Type B pancreatic cell (in vitro differentiated cells): ENCODE data around the gene PNLDC1. TPM values are rescaled to one million over a fixed set of nuclear protein-coding genes. Genes with fewer than 3 reads are reported as not detected.

Experiments
- DNase-seq: peaks from one replicate; pipeline ENCODE4 v3.0.0; 2021; ENCODE audit warnings: mixed read lengths; ENCODE audit not compliant: unreplicated experiment; ENCODE audit errors: extremely low spot score
- H3K27ac Mint-ChIP-seq: 2 replicates; pipeline ENCODE4 v1.8.0; 2021; ENCODE audit warnings: mild to moderate bottlenecking, mixed read lengths
- H3K27me3 Mint-ChIP-seq: 2 replicates; pipeline ENCODE4 v1.8.0; 2021; ENCODE audit warnings: mixed read lengths
- H3K36me3 Mint-ChIP-seq: 2 replicates; pipeline ENCODE4 v1.8.0; 2021; ENCODE audit warnings: mixed read lengths
- H3K4me1 Mint-ChIP-seq: one replicate; pipeline ENCODE4 v1.8.0; 2021; ENCODE audit warnings: mixed read lengths; ENCODE audit not compliant: unreplicated experiment
- H3K4me3 Mint-ChIP-seq: 2 replicates; pipeline ENCODE4 v1.8.0; 2021; ENCODE audit warnings: mild to moderate bottlenecking, mixed read lengths
- H3K9me3 Mint-ChIP-seq: 2 replicates; pipeline ENCODE4 v1.8.0; 2021; ENCODE audit warnings: mixed read lengths
- CTCF ChIP-seq: fragments of 200-600 bp; sonication (generic); conservative IDR thresholded peaks from 2 replicates; pipeline ENCODE4 v1.5.0; 2021; ENCODE audit warnings: antibody characterized with exemption, mild to moderate bottlenecking
- total RNA-seq: library from RNA; stranded (reverse); gene quantifications from 2 replicates; pipeline ENCODE4 v1.2.1, GENCODE V29; 2021; ENCODE audit warnings: low replicate concordance

PNLDC1 gene
- total RNA-seq, 1 donor from 2014 or later: 0.17 TPM

- Mint-ChIP-seq H3K9me3 (no peaks in the 10 kb centered on the region), H3K27me3 (peaks cover 10% of the 10 kb centered on the region), H3K4me3 (no peak overlapping the region), H3K36me3 (no peaks in the 10 kb centered on the region), H3K27ac (no peak overlapping the region), H3K4me1 (peaks cover 4% of the 10 kb centered on the region)
- DNase-seq: no peak
- TF ChIP-seq CTCF: no peak
These were observed 31.2 kb downstream of the PNLDC1 start for GRCh38 chr6:159831373-159831679.

- no peak for DNase-seq
- Mint-ChIP-seq H3K36me3 (no peaks in the 10 kb centered on the region), H3K4me1 (peaks cover 4% of the 10 kb centered on the region), H3K27ac (no peak overlapping the region), H3K9me3 (no peaks in the 10 kb centered on the region), H3K4me3 (no peak overlapping the region), H3K27me3 (peaks cover 10% of the 10 kb centered on the region)
- no peak for TF ChIP-seq CTCF
These were observed 32.9 kb downstream of the PNLDC1 start for GRCh38 chr6:159832946-159833345.

GRCh38 chr6:159833556-159833955, 33.5 kb downstream of the PNLDC1 start:
- DNase-seq: no peak
- TF ChIP-seq CTCF: no peak
- Mint-ChIP-seq H3K27ac (no peak overlapping the region), H3K4me1 (peaks cover 4% of the 10 kb centered on the region), H3K9me3 (no peaks in the 10 kb centered on the region), H3K27me3 (peaks cover 10% of the 10 kb centered on the region), H3K36me3 (no peaks in the 10 kb centered on the region), H3K4me3 (no peak overlapping the region)

- Mint-ChIP-seq H3K27me3 (peaks cover 10% of the 10 kb centered on the region), H3K4me1 (peaks cover 4% of the 10 kb centered on the region), H3K27ac (no peak overlapping the region)
These were observed 34.0 kb downstream of the PNLDC1 start for GRCh38 chr6:159833997-159834603.

GRCh38 chr6:159836718-159837490, 36.8 kb downstream of the PNLDC1 start:
- Mint-ChIP-seq H3K4me3 (no peak overlapping the region), H3K36me3 (no peaks in the 10 kb centered on the region), H3K27ac (no peak overlapping the region), H3K27me3 (no peaks in the 10 kb centered on the region), H3K4me1 (no peaks in the 10 kb centered on the region), H3K9me3 (no peaks in the 10 kb centered on the region)
- no peak for DNase-seq
- TF ChIP-seq CTCF: no peak

More at GRCh38 chr6:159833997-159834603, 34.0 kb downstream of the PNLDC1 start:
- no peaks in the 10 kb centered on the region for H3K9me3 Mint-ChIP-seq
- H3K4me3 Mint-ChIP-seq: no peak overlapping the region
- TF ChIP-seq CTCF: no peak
- no peak for DNase-seq
- H3K36me3 Mint-ChIP-seq: no peaks in the 10 kb centered on the region
